ENCODE data around the gene GALNT9. TPM values are rescaled to one million over a fixed set of nuclear protein-coding genes. Genes with fewer than 3 reads are reported as not detected.

GALNT9 gene
- polyA plus RNA-seq, 1 of the 3 experiments (the other 2 are of a cell fraction), result not detected

DNA sequence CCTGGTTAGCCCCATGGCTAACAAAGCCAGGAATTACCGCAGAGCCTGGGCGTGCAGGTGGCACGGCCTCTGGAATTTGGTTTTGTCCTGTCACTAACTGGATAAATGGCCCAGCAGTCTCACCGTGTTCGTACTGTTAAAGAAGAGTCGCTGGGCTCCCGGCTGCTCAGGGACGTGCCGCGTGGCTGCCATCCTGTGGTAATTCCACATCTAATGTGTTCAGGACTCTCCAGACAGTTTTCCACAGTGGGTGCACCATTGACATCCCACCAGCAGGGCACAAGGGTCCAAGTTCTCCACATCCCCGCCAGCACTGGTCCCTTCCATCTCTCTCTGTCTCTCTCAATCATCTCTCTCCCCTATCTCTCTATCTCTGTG lies 165.5 kb downstream of the GALNT9 start:
- H3K27ac ChIP-seq (ENCODE audit: low read depth in 2 of 2, low read length in 1 of 2), result no peak overlapping the region
- H3K79me2 ChIP-seq (ENCODE audit: insufficient read depth), result no peaks in the 10 kb centered on the region
- WGBS (ENCODE audit: low lambda C conversion rate), result 32% methylated on average over 11 of the region's 11 CpGs
- ChIA-PET CTCF (interaction anchor here (2.2 to 5.3 kb wide), 2 partner anchors 10 to 251 kb away, joined by 17 to 33 read pairs; no protein-coding TSS in a partner anchor), POLR2A (no interaction called here)
- no peaks in the 10 kb centered on the region for H3K9me3 ChIP-seq
- H3K27me3 ChIP-seq (ENCODE audit: insufficient read depth), result peaks cover 37% of the 10 kb centered on the region
- no peak overlapping the region for H2AFZ ChIP-seq (ENCODE audit: low read depth)
- H3K9me2 ChIP-seq, result no peaks in the 10 kb centered on the region
- peaks cover 6% of the 10 kb centered on the region for H3F3A ChIP-seq (replicated peaks; ENCODE audit: insufficient read depth)
- TF ChIP-seq, protein P1, sequence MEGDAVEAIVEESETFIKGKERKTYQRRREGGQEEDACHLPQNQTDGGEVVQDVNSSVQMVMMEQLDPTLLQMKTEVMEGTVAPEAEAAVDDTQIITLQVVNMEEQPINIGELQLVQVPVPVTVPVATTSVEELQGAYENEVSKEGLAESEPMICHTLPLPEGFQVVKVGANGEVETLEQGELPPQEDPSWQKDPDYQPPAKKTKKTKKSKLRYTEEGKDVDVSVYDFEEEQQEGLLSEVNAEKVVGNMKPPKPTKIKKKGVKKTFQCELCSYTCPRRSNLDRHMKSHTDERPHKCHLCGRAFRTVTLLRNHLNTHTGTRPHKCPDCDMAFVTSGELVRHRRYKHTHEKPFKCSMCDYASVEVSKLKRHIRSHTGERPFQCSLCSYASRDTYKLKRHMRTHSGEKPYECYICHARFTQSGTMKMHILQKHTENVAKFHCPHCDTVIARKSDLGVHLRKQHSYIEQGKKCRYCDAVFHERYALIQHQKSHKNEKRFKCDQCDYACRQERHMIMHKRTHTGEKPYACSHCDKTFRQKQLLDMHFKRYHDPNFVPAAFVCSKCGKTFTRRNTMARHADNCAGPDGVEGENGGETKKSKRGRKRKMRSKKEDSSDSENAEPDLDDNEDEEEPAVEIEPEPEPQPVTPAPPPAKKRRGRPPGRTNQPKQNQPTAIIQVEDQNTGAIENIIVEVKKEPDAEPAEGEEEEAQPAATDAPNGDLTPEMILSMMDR (IDR thresholded peaks at IDR 0.05), result peak; percentile 40
- TF ChIP-seq TCF12 (IDR thresholded peaks at IDR 0.05) (no peak), ELF1 (IDR thresholded peaks at IDR 0.05) (no peak), JUND (IDR thresholded peaks at IDR 0.05) (no peak)
- DNase-seq, result peak; percentile 54
- H3K4me2 ChIP-seq, result no peak overlapping the region
- no peaks in the 10 kb centered on the region for H4K20me1 ChIP-seq (ENCODE audit: insufficient read depth)
- H3K9ac ChIP-seq, result no peak overlapping the region
- no peak overlapping the region for H3K4me3 ChIP-seq (ENCODE audit: low read depth in 2 of 2, low read length in 1 of 2)
- no peaks in the 10 kb centered on the region for H3K36me3 ChIP-seq (replicated peaks in 1 of 2; ENCODE audit: control insufficient read depth in 1 of 2, insufficient read depth in 2 of 2, low read length in 1 of 2)
- H3K4me1 ChIP-seq (ENCODE audit: control insufficient read depth in 1 of 2, insufficient read depth in 2 of 2, low read depth in 1 of 2, low read length in 1 of 2), result peaks cover 0 to 2% of the 10 kb centered on the region in 2 experiments; a peak in 1 of 4 replicates

DNA sequence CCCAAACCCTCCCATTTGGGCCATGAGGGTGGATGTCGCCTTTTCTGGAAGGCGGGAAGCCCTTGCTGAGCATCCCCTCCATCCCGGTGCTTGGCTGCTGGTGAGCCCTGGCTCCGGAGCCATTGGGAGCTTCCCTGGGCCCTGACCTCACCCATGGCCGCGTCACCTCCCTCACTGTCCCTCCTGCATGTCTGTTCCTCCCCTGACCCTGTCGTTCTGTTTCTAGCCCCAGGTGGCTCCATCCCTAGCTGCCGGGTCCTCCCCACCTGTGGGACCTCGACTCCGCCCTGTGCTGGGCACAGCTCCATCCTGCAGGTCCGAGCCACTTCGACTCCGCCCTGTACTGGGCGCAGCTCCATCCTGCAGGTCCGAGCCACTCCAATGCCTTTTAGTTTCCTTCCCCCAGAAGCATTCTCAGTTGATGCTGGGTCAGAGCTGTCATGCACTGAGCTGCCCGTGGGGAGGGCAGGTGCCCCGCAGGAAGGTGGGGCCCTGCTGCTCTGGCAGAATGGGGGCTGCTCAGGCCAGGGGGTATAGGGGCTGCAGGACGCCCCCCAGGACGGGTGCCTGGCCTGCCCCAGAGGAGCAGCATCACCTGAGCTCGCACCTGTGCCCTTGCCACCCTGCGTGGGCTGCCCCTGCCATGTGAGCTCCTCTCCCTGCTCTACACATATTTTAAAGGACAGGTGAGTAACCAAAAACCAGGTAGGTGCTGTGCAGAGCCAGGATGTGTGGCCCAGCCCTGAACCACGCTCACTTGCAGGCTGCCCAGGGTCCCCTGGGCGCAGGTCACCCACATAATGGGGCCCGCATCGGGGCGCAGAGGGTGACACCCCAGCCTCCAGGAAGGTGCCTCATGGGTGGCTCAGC lies 166.1 kb downstream of the GALNT9 start:
- Histone ChIP-seq H3K9me2 (no peaks in the 10 kb centered on the region), H3K27ac (ENCODE audit: low read depth in 2 of 2, low read length in 1 of 2) (no peak overlapping the region), H3K4me2 (peak overlapping the region; percentile 78), H3F3A (replicated peaks; ENCODE audit: insufficient read depth) (peaks cover 6% of the 10 kb centered on the region), H3K9ac (no peak overlapping the region), H3K27me3 (ENCODE audit: insufficient read depth) (peaks cover 30% of the 10 kb centered on the region), H2AFZ (ENCODE audit: low read depth) (no peak overlapping the region), H3K9me3 (no peaks in the 10 kb centered on the region), H3K79me2 (ENCODE audit: insufficient read depth) (no peaks in the 10 kb centered on the region), H3K36me3 (replicated peaks in 1 of 2; ENCODE audit: control insufficient read depth in 1 of 2, insufficient read depth in 2 of 2, low read length in 1 of 2) (no peaks in the 10 kb centered on the region), H3K4me1 (ENCODE audit: control insufficient read depth in 1 of 2, insufficient read depth in 2 of 2, low read depth in 1 of 2, low read length in 1 of 2) (peaks cover 0 to 2% of the 10 kb centered on the region in 2 experiments; a peak in 1 of 4 replicates), H3K4me3 (ENCODE audit: low read depth in 2 of 2, low read length in 1 of 2) (peak overlapping the region in 1 of 2 experiments; percentile 37; a peak in 2 of 4 replicates), H4K20me1 (ENCODE audit: insufficient read depth) (no peaks in the 10 kb centered on the region)
- TF ChIP-seq SMC3 (IDR thresholded peaks at IDR 0.05; ENCODE audit: low read depth, low read length) (no peak), NRF1 (IDR thresholded peaks at IDR 0.05; ENCODE audit: low read depth, low read length) (no peak), GATA2 (CRISPR knock-in tag; IDR thresholded peaks at IDR 0.05) (no peak)
- DNase-seq, result no peak
- ChIA-PET POLR2A (no interaction called here), CTCF (interaction anchor here (1.2 to 5.3 kb wide), 4 partner anchors 10 to 257 kb away, joined by 3 to 33 read pairs (median 10); no protein-coding TSS in a partner anchor)
- WGBS (ENCODE audit: low lambda C conversion rate), result 28% methylated on average over 15 of the region's 26 CpGs

DNA sequence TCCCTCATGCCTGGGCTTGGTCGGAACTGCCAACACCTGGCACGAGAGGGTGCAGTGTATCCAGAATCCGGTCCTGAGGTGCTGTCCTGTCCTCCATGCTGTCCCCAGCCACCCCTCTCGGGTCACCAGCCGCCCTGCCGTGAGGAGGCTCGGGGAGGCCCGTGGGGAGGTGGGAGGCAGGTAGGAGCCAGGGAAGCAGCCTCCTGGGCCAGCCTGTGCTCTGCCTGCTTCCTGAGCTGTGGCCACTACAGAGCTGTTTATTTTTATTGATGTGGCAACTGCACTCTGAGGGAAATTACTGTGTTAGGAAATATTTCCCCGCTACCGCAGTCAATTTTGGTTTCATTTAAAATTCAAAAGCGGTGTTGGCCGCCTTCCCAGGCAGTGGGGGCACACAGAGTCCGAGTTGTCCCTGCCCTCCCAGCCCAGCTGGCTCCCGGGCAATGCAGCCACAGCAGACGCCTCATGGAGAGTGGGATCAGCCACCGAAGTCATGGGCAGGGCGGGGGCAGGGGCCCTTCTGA lies 166.8 kb downstream of the GALNT9 start:
- ChIA-PET CTCF (interaction anchor here (1.2 to 5.3 kb wide), 4 partner anchors 9 to 258 kb away, joined by 3 to 33 read pairs (median 10); no protein-coding TSS in a partner anchor), POLR2A (no interaction called here)
- peaks cover 23% of the 10 kb centered on the region for H3K27me3 ChIP-seq (ENCODE audit: insufficient read depth)
- H3K36me3 ChIP-seq (replicated peaks in 1 of 2; ENCODE audit: control insufficient read depth in 1 of 2, insufficient read depth in 2 of 2, low read length in 1 of 2), result no peaks in the 10 kb centered on the region
- H3K9me2 ChIP-seq, result no peaks in the 10 kb centered on the region
- H3K4me1 ChIP-seq (ENCODE audit: control insufficient read depth in 1 of 2, insufficient read depth in 2 of 2, low read depth in 1 of 2, low read length in 1 of 2), result peaks cover 0 to 2% of the 10 kb centered on the region in 2 experiments; a peak in 1 of 4 replicates
- peak overlapping the region in 1 of 2 experiments; percentile 37; a peak in 2 of 4 replicates for H3K4me3 ChIP-seq (ENCODE audit: low read depth in 2 of 2, low read length in 1 of 2)
- no peaks in the 10 kb centered on the region for H4K20me1 ChIP-seq (ENCODE audit: insufficient read depth)
- no peak for TF ChIP-seq SMC3 (IDR thresholded peaks at IDR 0.05; ENCODE audit: low read depth, low read length)
- TF ChIP-seq, protein P1 (IDR thresholded peaks at IDR 0.05), result no peak
- H3K9ac ChIP-seq, result no peak overlapping the region
- WGBS (ENCODE audit: low lambda C conversion rate), result 11% methylated on average over 10 of the region's 17 CpGs
- DNase-seq, result peak; percentile 47
- H2AFZ ChIP-seq (ENCODE audit: low read depth), result no peak overlapping the region
- H3K27ac ChIP-seq (ENCODE audit: low read depth in 2 of 2, low read length in 1 of 2), result no peak overlapping the region
- no peaks in the 10 kb centered on the region for H3K79me2 ChIP-seq (ENCODE audit: insufficient read depth)
- peaks cover 10% of the 10 kb centered on the region for H3F3A ChIP-seq (replicated peaks; ENCODE audit: insufficient read depth)
- H3K9me3 ChIP-seq, result no peaks in the 10 kb centered on the region
- H3K4me2 ChIP-seq, result peak overlapping the region; percentile 78

Data from SK-N-SH (cell line).